Small intestine (tissue), 7 donors: ENCODE results near the gene DNAH1. TPM values are rescaled to one million over a fixed set of nuclear protein-coding genes. Genes with fewer than 3 reads are reported as not detected.

Experiments
- DNase-seq, 2 donors: peaks; one replicate each; pipeline versions ENCODE4 v3.0.0 to v3.0.0-alpha.2; 2013
- FAIRE-seq: peaks from 2 replicates; lab custom pipeline; 2012; peaks lifted over from hg19 to GRCh38; lab: Jason Lieb, UNC
- H3K27ac ChIP-seq, 3 donors: one replicate each; pipeline ENCODE4 v1.5.1; 2013; ENCODE audit warnings: low read length in 2 of 3, mild to moderate bottlenecking in 2 of 3, control low read depth in 1 of 3, inconsistent platforms in 1 of 3, low read depth in 1 of 3, moderate library complexity in 1 of 3
- H3K27me3 ChIP-seq, 3 donors: one replicate each; pipeline ENCODE4 v1.6.1; 2013; ENCODE audit warnings: low read length in 3 of 3, inconsistent platforms in 1 of 3; ENCODE audit not compliant: control insufficient read depth in 3 of 3, insufficient read depth in 3 of 3
- H3K36me3 ChIP-seq, 3 donors: one replicate each; pipeline ENCODE4 v1.6.1; 2013; ENCODE audit warnings: low read length in 3 of 3, inconsistent platforms in 1 of 3, low read depth in 1 of 3, mild to moderate bottlenecking in 1 of 3, moderate library complexity in 1 of 3; ENCODE audit not compliant: control insufficient read depth in 3 of 3, insufficient read depth in 2 of 3
- H3K4me1 ChIP-seq, 3 donors: one replicate each; pipeline ENCODE4 v1.6.1; 2013; ENCODE audit warnings: low read length in 2 of 3, inconsistent platforms in 1 of 3, low read depth in 1 of 3, mild to moderate bottlenecking in 1 of 3, moderate library complexity in 1 of 3; ENCODE audit not compliant: control insufficient read depth in 3 of 3, insufficient read depth in 2 of 3
- H3K4me3 ChIP-seq, 3 donors: one replicate each; pipeline ENCODE4 v1.5.1; 2013; ENCODE audit warnings: low read length in 3 of 3, control low read depth in 1 of 3, inconsistent platforms in 1 of 3, low read depth in 1 of 3, mild to moderate bottlenecking in 1 of 3, moderate library complexity in 1 of 3
- H3K9me3 ChIP-seq, 2 donors: one replicate each; pipeline ENCODE4 v1.6.1; 2013; ENCODE audit warnings: low read depth in 1 of 2, low read length in 1 of 2; ENCODE audit not compliant: control insufficient read depth in 2 of 2, insufficient read depth in 1 of 2
- WGBS, 3 donors: extraction: QIAGEN DNeasy Blood & Tissue Kit; methylation state at CpG; one replicate each; pipeline ENCODE4 v1.1.7; 2013; 5-methylcytosine and 5-hydroxymethylcytosine counted together
- polyA plus RNA-seq, 4 donors: library from polyadenylated mRNA; stranded (reverse) in 3 of 4; unstranded in 1 of 4; fragments of 200-250 nt in 3 of 4; fragments of 120-200 nt in 1 of 4; gene quantifications; one replicate each; pipeline versions ENCODE4 v1.2.1 to v1.2.3, GENCODE V29; 2013
- donor health status: healthy with polysubstance abuse.
- donor health status: control.
- donor health status: control.
- donor health status: Bipolar disorder and iron deficiency.
- donor health status: healthy.

DNAH1 gene
- polyA plus RNA-seq, 4 donors: 4.3 to 22.6 (median 7.5) TPM

DNA sequence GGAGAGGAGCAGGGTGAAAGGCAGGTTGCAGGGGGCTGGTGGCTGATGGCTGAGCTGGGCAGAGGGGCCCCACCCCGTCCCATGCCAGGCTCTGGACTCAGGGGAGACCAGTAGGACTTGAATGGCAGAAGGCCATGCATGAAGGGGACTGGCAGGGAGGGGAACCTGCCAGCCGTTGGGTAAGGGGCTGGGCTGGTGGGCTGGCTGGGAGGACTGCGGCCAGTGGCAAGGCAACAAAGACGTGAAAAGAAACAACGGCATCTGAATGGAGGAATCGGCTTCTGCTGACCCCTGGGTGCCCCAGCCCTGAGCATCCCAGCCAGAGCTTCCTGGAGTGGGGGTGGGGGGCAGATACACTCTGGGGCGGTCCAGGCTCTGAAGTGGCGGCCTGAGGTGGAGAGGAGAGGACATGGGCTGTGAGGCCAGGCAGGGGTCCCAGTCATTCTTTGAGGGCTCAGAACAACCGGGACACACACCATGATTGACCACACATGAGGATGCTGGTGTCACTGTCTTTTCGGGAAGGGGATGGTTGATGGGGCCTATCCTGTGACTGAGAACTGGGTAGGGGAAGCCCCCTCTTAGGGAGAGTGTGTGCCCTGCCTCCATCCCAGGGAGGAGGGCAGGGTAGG is 16.8 kb upstream of the DNAH1 start:
- H3K27me3 ChIP-seq: no peaks in the 10 kb centered on the region
- H3K4me1 ChIP-seq: peaks cover 0 to 42% (median 2%) of the 10 kb centered on the region in 3 donors
- peaks cover 0 to 44% (median 2%) of the 10 kb centered on the region in 3 donors for H3K36me3 ChIP-seq
- H3K27ac ChIP-seq: peak overlapping the region in 1 of 3 donors; percentile 54
- WGBS, 3 donors: 14 to 39% (median 38%) methylated on average over 9 to 10 of the region's 10 CpGs
- H3K9me3 ChIP-seq: no peaks in the 10 kb centered on the region
- FAIRE-seq: no peak
- no peak overlapping the region for H3K4me3 ChIP-seq
- DNase-seq: peak in 1 of 2 donors; percentile 42

DNA sequence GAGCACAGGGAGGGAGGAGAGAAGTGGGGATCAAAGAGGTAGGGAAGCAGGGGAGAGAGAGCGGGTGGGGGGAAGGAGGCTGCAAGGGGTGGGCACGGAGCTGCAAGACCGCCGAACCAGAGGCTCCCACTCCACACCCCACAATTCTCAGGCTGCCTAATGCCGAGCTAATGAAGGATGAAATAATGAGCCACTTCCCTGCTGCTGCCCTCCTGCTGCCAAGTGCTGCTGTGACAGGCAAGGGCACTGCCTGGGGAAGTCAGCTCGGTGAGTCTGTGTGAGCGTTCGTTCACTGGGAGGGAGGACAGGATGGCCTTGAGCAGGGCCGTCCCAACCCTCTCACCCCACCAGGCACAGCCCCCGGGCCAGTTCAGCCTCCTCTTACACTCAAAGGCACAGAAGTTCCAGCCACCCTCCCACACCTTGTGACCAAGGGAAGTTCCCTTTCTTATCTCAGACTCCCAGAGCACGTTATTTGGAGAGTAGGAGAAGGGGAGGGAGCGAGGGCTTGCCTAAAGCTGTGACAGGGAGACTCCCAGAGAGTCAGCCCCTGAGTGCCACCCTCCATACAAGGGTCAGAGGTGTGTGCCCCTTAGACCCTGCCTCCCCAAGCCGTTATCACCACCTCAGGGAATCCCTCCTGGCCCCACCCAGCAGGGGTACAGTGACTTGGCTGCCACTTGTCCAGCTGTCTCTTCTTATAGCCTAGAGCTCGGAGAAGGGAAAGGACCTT is 16.1 kb upstream of the DNAH1 start:
- H3K27ac ChIP-seq: peak overlapping the region in 1 of 3 donors; percentile 54
- H3K4me3 ChIP-seq: no peak overlapping the region
- DNase-seq (peak; percentile 63 to 85), FAIRE-seq (no peak)
- H3K9me3 ChIP-seq: no peaks in the 10 kb centered on the region
- H3K4me1 ChIP-seq: peaks cover 0 to 48% (median 7%) of the 10 kb centered on the region in 3 donors
- 6 to 36% (median 22%) methylated on average over 12 to 14 of the region's 14 CpGs for WGBS, 3 donors
- peaks cover 0 to 44% (median 1%) of the 10 kb centered on the region in 3 donors for H3K36me3 ChIP-seq
- H3K27me3 ChIP-seq: no peaks in the 10 kb centered on the region

DNA sequence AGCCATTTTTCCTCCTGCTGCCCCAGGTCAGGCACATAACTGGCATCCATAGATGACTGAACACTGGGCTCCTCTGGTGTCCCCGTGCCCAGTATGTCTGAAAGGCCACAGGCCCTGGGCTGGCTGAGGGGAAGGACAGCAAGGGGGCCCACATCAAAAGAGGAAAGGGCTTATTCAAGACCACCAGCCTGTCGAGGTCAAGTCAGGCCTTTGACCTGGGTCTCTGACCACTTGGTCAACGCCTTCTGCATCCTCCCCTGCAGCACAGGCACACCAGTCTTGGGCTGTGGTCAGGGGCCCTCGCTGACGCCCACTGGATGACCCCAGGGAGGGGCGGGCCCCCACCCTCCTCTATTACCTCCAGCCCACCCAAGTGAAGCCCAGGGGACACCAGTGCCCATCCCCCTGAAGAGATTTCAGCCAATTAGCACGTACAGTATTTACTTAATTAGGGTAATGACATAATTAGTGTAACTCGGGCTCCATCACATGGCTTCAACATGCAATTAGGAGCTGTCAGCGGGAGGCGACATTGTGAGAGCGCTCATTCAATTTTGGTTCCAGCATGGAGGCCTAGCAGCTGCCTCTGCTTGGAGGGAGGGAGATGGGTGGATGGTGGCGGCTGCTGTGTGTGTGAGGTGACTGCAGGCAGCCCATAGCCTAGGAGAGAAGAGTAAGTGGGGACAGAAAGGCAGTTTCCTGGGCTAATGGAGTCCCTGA is 13.5 kb upstream of the DNAH1 start:
- WGBS, 3 donors: 87 to 89% (median 89%) methylated on average over 11 to 12 of the region's 12 CpGs

DNA sequence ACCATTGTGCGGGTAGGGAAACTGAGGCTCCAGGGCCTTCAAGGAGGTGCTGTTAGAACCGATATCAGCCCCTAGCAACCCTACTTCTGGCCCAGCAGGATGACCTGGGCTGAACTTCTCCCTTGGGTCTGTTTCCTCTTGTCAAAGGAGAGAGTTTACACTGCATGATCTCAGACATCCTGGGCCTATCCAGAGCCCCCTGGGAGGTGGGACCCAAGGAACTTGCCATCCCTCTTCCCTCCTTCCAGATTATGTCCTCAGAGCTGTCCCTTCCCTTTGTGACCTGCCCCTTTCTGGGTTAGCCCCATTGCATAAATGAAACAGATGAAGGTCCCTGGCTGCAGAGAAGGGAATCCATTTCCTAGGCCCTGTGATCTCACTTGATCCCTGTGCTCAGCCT is 12.3 kb upstream of the DNAH1 start:
- 92 to 97% (median 94%) methylated on average over 2 of the region's 2 CpGs for WGBS, 3 donors
- Histone ChIP-seq H3K27me3 (no peaks in the 10 kb centered on the region), H3K9me3 (no peaks in the 10 kb centered on the region), H3K27ac (no peak overlapping the region), H3K4me1 (peaks cover 0 to 72% (median 28%) of the 10 kb centered on the region in 3 donors), H3K36me3 (peaks cover 0 to 34% (median 0%) of the 10 kb centered on the region in 3 donors), H3K4me3 (no peak overlapping the region)
- DNase-seq: no peak
- no peak for FAIRE-seq

More for the DNA sequence above, 13.5 kb upstream of the DNAH1 start:
- H3K36me3 ChIP-seq: peaks cover 0 to 28% (median 0%) of the 10 kb centered on the region in 3 donors
- no peak for DNase-seq
- H3K27ac ChIP-seq: no peak overlapping the region
- peaks cover 0 to 72% (median 22%) of the 10 kb centered on the region in 3 donors for H3K4me1 ChIP-seq
- no peak overlapping the region for H3K4me3 ChIP-seq
- no peaks in the 10 kb centered on the region for H3K9me3 ChIP-seq
- no peak for FAIRE-seq
- H3K27me3 ChIP-seq: no peaks in the 10 kb centered on the region

DNA sequence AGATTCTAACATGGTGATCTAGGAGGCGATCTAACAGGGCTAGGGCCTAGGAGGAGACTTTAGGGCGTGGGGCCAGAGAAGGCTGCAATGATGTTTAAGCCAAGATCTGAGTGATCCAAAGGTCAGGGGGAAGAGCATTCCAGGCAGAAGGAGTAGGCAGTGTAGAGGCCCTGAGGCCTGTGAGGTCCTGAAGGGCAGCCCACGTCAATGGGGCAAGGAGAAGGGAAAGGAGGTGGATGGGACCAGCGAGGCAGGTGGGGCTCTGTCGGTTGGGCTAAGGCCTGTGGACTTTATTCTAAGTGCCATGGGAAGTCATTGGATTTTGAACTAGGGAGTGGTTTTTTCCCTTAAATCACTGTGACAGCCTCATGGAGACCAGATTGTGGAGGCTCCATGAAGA is 10.2 kb upstream of the DNAH1 start:
- H3K27ac ChIP-seq: peak overlapping the region; percentile 24 to 78 (median 75)
- WGBS, 3 donors: 33 to 64% (median 64%) methylated on average over 5 of the region's 5 CpGs
- no peak overlapping the region for H3K4me3 ChIP-seq
- H3K36me3 ChIP-seq: peaks cover 0 to 53% (median 0%) of the 10 kb centered on the region in 3 donors
- FAIRE-seq (no peak), DNase-seq (peak; percentile 84 to 91)
- H3K27me3 ChIP-seq: no peaks in the 10 kb centered on the region
- no peaks in the 10 kb centered on the region for H3K9me3 ChIP-seq
- peaks cover 0 to 57% (median 29%) of the 10 kb centered on the region in 3 donors for H3K4me1 ChIP-seq

DNA sequence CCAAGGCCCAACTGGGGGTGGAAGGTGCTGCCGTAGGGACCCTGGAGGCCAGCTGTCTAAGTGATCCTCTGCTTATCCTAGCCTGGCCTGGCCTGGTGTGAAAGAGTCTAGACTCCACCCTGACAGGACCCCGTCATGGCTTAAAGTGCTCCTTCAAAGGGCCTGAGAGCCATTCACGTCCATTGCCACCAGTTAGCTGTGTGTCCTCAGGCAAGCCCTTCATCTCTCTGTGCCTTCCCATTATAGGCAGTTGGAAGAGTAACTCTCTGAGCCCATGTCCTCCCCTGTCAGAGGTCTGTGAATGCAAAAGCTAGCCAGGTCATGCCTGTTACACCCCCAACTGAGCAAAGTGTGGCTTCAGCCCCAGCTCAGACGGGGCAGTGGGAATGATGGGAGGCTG is 9.1 kb upstream of the DNAH1 start:
- H3K4me3 ChIP-seq: no peak overlapping the region
- H3K27ac ChIP-seq: peak overlapping the region in 2 of 3 donors; percentile 75 to 78
- 90 to 95% (median 94%) methylated on average over 4 of the region's 4 CpGs for WGBS, 3 donors
- no peak for DNase-seq
- peaks cover 0 to 64% (median 0%) of the 10 kb centered on the region in 3 donors for H3K36me3 ChIP-seq
- no peaks in the 10 kb centered on the region for H3K27me3 ChIP-seq
- no peak for FAIRE-seq
- H3K4me1 ChIP-seq: peaks cover 0 to 56% (median 29%) of the 10 kb centered on the region in 3 donors
- no peaks in the 10 kb centered on the region for H3K9me3 ChIP-seq

DNA sequence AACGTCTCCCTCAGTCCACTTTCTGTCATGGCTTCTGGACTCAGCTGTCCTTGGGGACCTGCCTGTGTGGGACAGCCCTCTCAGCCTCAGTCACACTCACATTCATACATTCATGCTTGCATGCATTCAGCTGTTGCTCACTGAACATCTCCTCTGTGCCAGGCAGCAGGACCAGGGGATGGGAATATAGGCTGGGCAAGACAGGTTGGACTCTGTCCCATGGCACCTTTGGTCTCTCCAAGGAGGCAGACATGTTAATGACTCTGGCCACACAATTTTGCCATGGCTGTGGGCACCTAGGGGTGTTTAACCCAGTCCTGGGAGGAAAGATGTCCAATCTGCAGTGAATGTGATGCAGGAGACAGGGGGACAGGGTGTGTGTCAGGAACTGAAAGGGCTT is 7.8 kb upstream of the DNAH1 start:
- DNase-seq (peak; percentile 34 to 84), FAIRE-seq (no peak)
- Histone ChIP-seq H3K36me3 (peaks cover 0 to 65% (median 0%) of the 10 kb centered on the region in 3 donors), H3K9me3 (no peaks in the 10 kb centered on the region), H3K27ac (peak overlapping the region; percentile 13 to 79 (median 78)), H3K4me1 (peaks cover 0 to 54% (median 29%) of the 10 kb centered on the region in 3 donors), H3K27me3 (no peaks in the 10 kb centered on the region), H3K4me3 (no peak overlapping the region)
- WGBS, 3 donors: 27 to 47% (median 45%) methylated on average over 1 of the region's 1 CpG
